H1 (cell line): Measurements from ENCODE around the gene BTD. TPM values are rescaled to one million over a fixed set of nuclear protein-coding genes. Genes with fewer than 3 reads are reported as not detected.
A peak's percentile ranks its signal among the peaks of the same experiment; 100 is the strongest.

Experiments
- CTCF ChIA-PET: fragments of 300-600 bp; sonication (Branson Sonifier 250); formaldehyde crosslinking; loops from one replicate; lab custom pipeline; 2021; ENCODE audit not compliant: partially characterized antibody; lab: Charles Lee
- POLR2A ChIA-PET: fragments of 300-600 bp; sonication (Branson Sonifier 250); formaldehyde crosslinking; loops from one replicate; lab custom pipeline; 2021; ENCODE audit warnings: inconsistent platforms; ENCODE audit not compliant: partially characterized antibody; lab: Charles Lee
- DNase-seq, 2 experiments: peaks; one replicate each; pipeline versions ENCODE4 v3.0.0 to v3.0.0-alpha.2; 2010 to 2022; ENCODE audit warnings: low spot score in 2 of 2, low read depth in 1 of 2, mixed read lengths in 1 of 2
- FAIRE-seq: peaks from 2 replicates; lab custom pipeline; 2011; peaks lifted over from hg19 to GRCh38; lab: Jason Lieb, UNC
- H2AFZ ChIP-seq: 2 replicates; pipeline ENCODE4 v1.8.1; 2012; ENCODE audit warnings: low read length, inconsistent platforms
- H2AK5ac ChIP-seq: 2 replicates; pipeline ENCODE4 v1.6.1; 2013; ENCODE audit warnings: low read depth, low read length
- H2BK120ac ChIP-seq: replicated peaks from 2 replicates; pipeline ENCODE3; 2013; ENCODE audit warnings: low read depth, low read length, inconsistent platforms
- H2BK12ac ChIP-seq: 2 replicates; pipeline ENCODE4 v1.6.1; 2013; ENCODE audit warnings: low read depth, low read length
- H2BK15ac ChIP-seq: 2 replicates; pipeline ENCODE4 v1.6.1; 2013; ENCODE audit warnings: low read length
- H2BK20ac ChIP-seq: 2 replicates; pipeline ENCODE4 v1.6.1; 2013; ENCODE audit warnings: low read length
- H2BK5ac ChIP-seq: 2 replicates; pipeline ENCODE4 v1.6.1; 2013; ENCODE audit warnings: low read depth, low read length
- H3K14ac ChIP-seq: 2 replicates; pipeline ENCODE4 v1.6.1; 2013; ENCODE audit warnings: inconsistent platforms; ENCODE audit not compliant: insufficient read length
- H3K18ac ChIP-seq: 2 replicates; pipeline ENCODE4 v1.6.1; 2013; ENCODE audit warnings: low read length; ENCODE audit errors: extremely low read depth
- H3K23ac ChIP-seq: 2 replicates; pipeline ENCODE4 v1.6.1; 2013; ENCODE audit warnings: inconsistent platforms; ENCODE audit not compliant: insufficient read length
- H3K23me2 ChIP-seq: 2 replicates; pipeline ENCODE4 v1.6.1; 2013; ENCODE audit warnings: low read depth, low read length
- H3K27ac ChIP-seq: 2 replicates; pipeline ENCODE4 v1.6.1; 2011; ENCODE audit warnings: low read depth, low read length, inconsistent platforms
- H3K27me3 ChIP-seq, 4 experiments: replicated peaks in 1 of 4; 1 replicate in 1 of 4; 2 replicates in 3 of 4; pipeline versions ENCODE4 v1.6.1 to v1.8.1; 2011 to 2013; ENCODE audit warnings: low read length in 3 of 4, mild to moderate bottlenecking in 3 of 4, inconsistent platforms in 2 of 4, mixed read lengths in 2 of 4, moderate library complexity in 1 of 4; ENCODE audit not compliant: control insufficient read depth in 3 of 4, insufficient read depth in 3 of 4; ENCODE audit errors: extremely low read depth in 1 of 4
- H3K36me3 ChIP-seq, 4 experiments: 2 replicates each; pipeline versions ENCODE4 v1.6.1 to v1.8.1; 2011 to 2013; ENCODE audit warnings: mild to moderate bottlenecking in 4 of 4, low read length in 3 of 4, moderate library complexity in 2 of 4, control low read depth in 1 of 4, inconsistent platforms in 1 of 4; ENCODE audit not compliant: insufficient read depth in 4 of 4, control insufficient read depth in 2 of 4
- H3K4ac ChIP-seq: replicated peaks from 2 replicates; pipeline ENCODE3; 2013; ENCODE audit warnings: low read length, low read depth, mixed read lengths, inconsistent platforms; ENCODE audit not compliant: insufficient read length
- H3K4me1 ChIP-seq, 4 experiments: replicated peaks in 1 of 4; 1 replicate in 1 of 4; 2 replicates in 3 of 4; pipeline versions ENCODE4 v1.6.1 to v1.8.1; 2011 to 2013; ENCODE audit warnings: low read length in 3 of 4, inconsistent platforms in 2 of 4, mixed read lengths in 1 of 4; ENCODE audit not compliant: insufficient read depth in 4 of 4, control insufficient read depth in 3 of 4
- H3K4me2 ChIP-seq, 2 experiments: 2 replicates each; pipeline versions ENCODE4 v1.6.1 to v1.8.1; 2011 to 2013; ENCODE audit warnings: low read depth in 2 of 2, low read length in 2 of 2, control low read depth in 1 of 2, inconsistent platforms in 1 of 2, mild to moderate bottlenecking in 1 of 2; ENCODE audit not compliant: insufficient read depth in 1 of 2
- H3K4me3 ChIP-seq, 4 experiments: fragments of 200-600, 300-600 bp in 1 of 4; sonication (generic), shearing (Covaris generic), sonication (Bioruptor Twin) in 1 of 4; 2 replicates each; pipeline versions ENCODE4 v1.5.1 to v1.8.1; 2011 to 2016; ENCODE audit warnings: low read length in 4 of 4, low read depth in 3 of 4, control low read depth in 2 of 4, inconsistent platforms in 2 of 4, mild to moderate bottlenecking in 2 of 4, mixed read lengths in 1 of 4, moderate library complexity in 1 of 4; ENCODE audit not compliant: insufficient read depth in 2 of 4; ENCODE audit errors: extremely low read depth in 1 of 4
- H3K56ac ChIP-seq: replicated peaks from 2 replicates; pipeline ENCODE3; 2013; ENCODE audit warnings: low read depth, mild to moderate bottlenecking, mixed read lengths, low read length, inconsistent platforms; ENCODE audit not compliant: insufficient read length
- H3K79me1 ChIP-seq: 2 replicates; pipeline ENCODE4 v1.6.1; 2013; ENCODE audit warnings: low read depth, low read length, control low read depth
- H3K79me2 ChIP-seq, 2 experiments: 2 replicates each; pipeline versions ENCODE4 v1.6.1 to v1.8.1; 2012 to 2013; ENCODE audit warnings: low read length in 2 of 2, mild to moderate bottlenecking in 2 of 2, inconsistent platforms in 1 of 2; ENCODE audit not compliant: insufficient read depth in 2 of 2, control insufficient read depth in 1 of 2
- H3K9ac ChIP-seq, 4 experiments: replicated peaks in 1 of 4; 1 replicate in 1 of 4; 2 replicates in 3 of 4; pipeline versions ENCODE4 v1.6.1 to v1.8.1; 2011 to 2013; ENCODE audit warnings: low read depth in 3 of 4, low read length in 3 of 4, control low read depth in 2 of 4, mild to moderate bottlenecking in 2 of 4, moderate library complexity in 2 of 4, inconsistent platforms in 1 of 4; ENCODE audit errors: extremely low read depth in 1 of 4
- H3K9me3 ChIP-seq, 2 experiments: 2 replicates each; pipeline versions ENCODE4 v1.6.1 to v1.8.1; 2012 to 2013; ENCODE audit warnings: mild to moderate bottlenecking in 2 of 2, moderate library complexity in 2 of 2, control low read depth in 1 of 2, inconsistent platforms in 1 of 2, low read depth in 1 of 2, low read length in 1 of 2, mixed read lengths in 1 of 2; ENCODE audit not compliant: insufficient read depth in 2 of 2
- H4K20me1 ChIP-seq, 2 experiments: replicated peaks in 1 of 2; 2 replicates each; pipeline versions ENCODE3 to v1.8.1; 2011 to 2013; ENCODE audit warnings: inconsistent platforms in 2 of 2, low read length in 2 of 2, mild to moderate bottlenecking in 1 of 2; ENCODE audit not compliant: insufficient read depth in 2 of 2, control insufficient read depth in 1 of 2
- H4K5ac ChIP-seq: 2 replicates; pipeline ENCODE4 v1.6.1; 2013; ENCODE audit warnings: low read length, low read depth, mixed read lengths, inconsistent platforms; ENCODE audit not compliant: insufficient read length
- H4K8ac ChIP-seq: 2 replicates; pipeline ENCODE4 v1.8.0; 2013; ENCODE audit warnings: mild to moderate bottlenecking, moderate library complexity, low read length, inconsistent platforms; ENCODE audit not compliant: insufficient read depth; ENCODE audit errors: extremely low read depth
- H4K91ac ChIP-seq: replicated peaks from 2 replicates; pipeline ENCODE3; 2013; ENCODE audit warnings: low read length, mixed read lengths, inconsistent platforms; ENCODE audit not compliant: insufficient read length
- EP300 ChIP-seq, 2 experiments: IDR thresholded peaks; 1 replicate in 1 of 2; 2 replicates in 1 of 2; pipeline ENCODE4 v1.6.1; 2011 to 2012; ENCODE audit warnings: low read depth in 2 of 2, low read length in 2 of 2, mild to moderate bottlenecking in 2 of 2, borderline replicate concordance in 1 of 2, inconsistent platforms in 1 of 2, moderate library complexity in 1 of 2
- NANOG ChIP-seq: IDR thresholded peaks from 2 replicates; pipeline ENCODE4 v1.6.1; 2011; ENCODE audit warnings: low read length, low read depth, mild to moderate bottlenecking, inconsistent platforms; ENCODE audit not compliant: insufficient read depth, poor library complexity, severe bottlenecking
- RXRA ChIP-seq: IDR thresholded peaks from 2 replicates; pipeline ENCODE4 v1.6.1; 2011; ENCODE audit warnings: low read depth, mild to moderate bottlenecking, low read length, moderate library complexity; ENCODE audit not compliant: insufficient read depth
- TBP ChIP-seq: IDR thresholded peaks from 2 replicates; pipeline ENCODE4 v1.6.1; 2011; ENCODE audit warnings: low read depth, low read length, improper control_type of control experiment
- TEAD4 ChIP-seq: IDR thresholded peaks from 2 replicates; pipeline ENCODE4 v1.6.1; 2012; ENCODE audit warnings: low read depth, low read length, inconsistent platforms, mixed read lengths
- WGBS, 2 experiments: shearing (Covaris generic) in 1 of 2; methylation state at CpG; one replicate each; pipeline versions ENCODE4 v1.1.6 to v1.1.7; 2013 to 2015; ENCODE audit warnings: low lambda C conversion rate in 2 of 2, mixed read lengths in 2 of 2, inconsistent platforms in 1 of 2, low coverage in 1 of 2, missing lambda C conversion rate in 1 of 2; ENCODE audit not compliant: insufficient replicate concordance in 2 of 2, insufficient coverage in 1 of 2, insufficient read length in 1 of 2; ENCODE audit errors: extremely low coverage in 1 of 2, missing lambda C conversion rate in 1 of 2; 5-methylcytosine and 5-hydroxymethylcytosine counted together
- polyA plus RNA-seq, 7 experiments: library from polyadenylated mRNA; depleted of rRNA in 3 of 7; stranded (reverse) in 5 of 7; unstranded in 2 of 7; fragments of >200 nt in 5 of 7; fragments of 200-250 nt in 2 of 7; gene quantifications; 1 replicate in 5 of 7; 2 replicates in 1 of 7; 4 replicates in 1 of 7; pipeline versions ENCODE4 v1.2.1 to v1.2.3, GENCODE V29; 2011 to 2013; ENCODE audit warnings: missing spikeins in 2 of 7, mixed read lengths in 2 of 7
- total RNA-seq: library from RNA; stranded (reverse); fragmentation: NEBNext Ultra II Directional; extraction: Animal tissue kit (Norgen Biotek cat#: 25700); gene quantifications from 2 replicates; pipeline ENCODE4 v1.2.1, GENCODE V29; 2021

The BTD gene
- total and polyA plus RNA-seq, 2 of the 8 experiments (the other 6 are each of a cell fraction or from before 2014, with no cell fraction given) = 21.8 to 36.7 TPM

DNA sequence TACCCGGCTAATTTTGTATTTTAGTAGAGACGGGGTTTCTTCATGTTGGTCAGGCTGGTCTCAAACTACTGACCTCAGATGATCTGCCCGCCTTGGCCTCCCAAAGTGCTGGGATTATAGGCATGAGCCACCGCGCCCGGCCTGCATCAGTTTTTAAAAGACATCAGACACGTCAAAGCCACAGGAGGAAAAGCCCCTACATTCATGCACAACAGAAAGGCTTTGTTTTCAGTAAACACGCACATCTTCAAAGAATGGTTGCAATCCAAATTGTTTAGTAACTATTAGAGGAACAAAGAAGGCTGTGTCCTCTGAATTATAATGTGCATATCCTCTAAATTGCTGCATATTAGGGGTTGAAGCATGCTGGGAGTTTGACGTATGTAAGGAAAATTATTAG is 53.3 kb downstream of the BTD start:
- no peak overlapping the region for H3K9ac ChIP-seq
- H3K27me3 ChIP-seq = no peaks in the 10 kb centered on the region
- no peaks in the 10 kb centered on the region for H4K20me1 ChIP-seq
- H4K5ac ChIP-seq = no peak overlapping the region
- POLR2A ChIA-PET = interaction anchor here (1.4 kb wide), 1 partner anchor 9 kb away, joined by 3 read pairs; no protein-coding TSS in a partner anchor
- no peaks in the 10 kb centered on the region for H3K36me3 ChIP-seq
- no peak overlapping the region for H3K27ac ChIP-seq
- H4K91ac ChIP-seq = no peak overlapping the region
- TF ChIP-seq EP300 (IDR thresholded peaks at IDR 0.05; ENCODE audit: borderline replicate concordance in 1 of 2, low read depth in 2 of 2, low read length in 2 of 2) = peak in 1 of 2 experiments; percentile 96; a peak in 2 of 3 replicates
- peak; percentile 93 for TF ChIP-seq NANOG
- 0 out of 2 replicates have a peak, but pooled peaks have one; percentile 23 for TF ChIP-seq TEAD4
- TF ChIP-seq TBP = no peak
- no peak for TF ChIP-seq RXRA
- no peak overlapping the region for H4K8ac ChIP-seq
- H3K79me2 ChIP-seq = no peaks in the 10 kb centered on the region
- no peak overlapping the region for H3K14ac ChIP-seq
- no peak overlapping the region for H3K4me2 ChIP-seq
- H3K4me1 ChIP-seq = peaks cover 0 to 11% (median 8%) of the 10 kb centered on the region in 4 experiments; a peak in 4 of 7 replicates
- H3K18ac ChIP-seq = no peak overlapping the region
- H2BK15ac ChIP-seq = no peak overlapping the region
- H3K56ac ChIP-seq = no peak overlapping the region
- no peak overlapping the region for H3K23ac ChIP-seq
- no peak overlapping the region for H2BK120ac ChIP-seq
- H2BK5ac ChIP-seq = no peak overlapping the region
- DNase-seq = no peak
- H2AK5ac ChIP-seq = no peak overlapping the region
- H2BK12ac ChIP-seq = no peak overlapping the region
- no peak overlapping the region for H3K4me3 ChIP-seq
- no peaks in the 10 kb centered on the region for H3K23me2 ChIP-seq
- no peaks in the 10 kb centered on the region for H3K9me3 ChIP-seq
- no peak overlapping the region for H3K4ac ChIP-seq
- 54 to 100% methylated on average over 1 to 9 of the region's 9 CpGs for WGBS, 2 experiments
- CTCF ChIA-PET = interaction anchor here (1.3 to 1.4 kb wide), 2 partner anchors 22 to 24 kb away, joined by 3 to 5 read pairs; no protein-coding TSS in a partner anchor
- H3K79me1 ChIP-seq = no peaks in the 10 kb centered on the region
- no peak overlapping the region for H2AFZ ChIP-seq
- no peak for FAIRE-seq
- no peak overlapping the region for H2BK20ac ChIP-seq
